Hepatocyte (in vitro differentiated cells): ENCODE data around the gene IRF2BPL. TPM values are rescaled to one million over a fixed set of nuclear protein-coding genes. Genes with fewer than 3 reads are reported as not detected.

Experiments used
- DNase-seq: peaks from one replicate; pipeline ENCODE4 v3.0.0-alpha.2; 2016; ENCODE audit warnings: low spot score
- H2AFZ ChIP-seq: fragments of 200-600 bp; sonication (generic); 2 replicates; pipeline ENCODE4 v1.6.0; 2016; ENCODE audit warnings: antibody characterized with exemption, mild to moderate bottlenecking
- H3K27ac ChIP-seq: fragments of 200-600 bp; sonication (generic); 2 replicates; pipeline ENCODE4 v1.5.1; 2016; ENCODE audit warnings: mild to moderate bottlenecking
- H3K27me3 ChIP-seq: fragments of 200-600 bp; sonication (generic); 2 replicates; pipeline ENCODE4 v1.6.1; 2016
- H3K36me3 ChIP-seq: fragments of 200-600 bp; sonication (generic); replicated peaks from 2 replicates; pipeline ENCODE4 v1.5.1; 2016; ENCODE audit warnings: low read depth; ENCODE audit not compliant: insufficient read depth
- H3K4me1 ChIP-seq: fragments of 200-600 bp; sonication (generic); 2 replicates; pipeline ENCODE4 v1.5.1; 2016; ENCODE audit warnings: mild to moderate bottlenecking, moderate library complexity; ENCODE audit not compliant: insufficient read depth
- H3K4me2 ChIP-seq: fragments of 200-600 bp; sonication (generic); 2 replicates; pipeline ENCODE4 v1.6.0; 2016
- H3K4me3 ChIP-seq: fragments of 200-600 bp; sonication (generic); 2 replicates; pipeline ENCODE4 v1.5.1; 2016; ENCODE audit warnings: mild to moderate bottlenecking
- H3K79me2 ChIP-seq: fragments of 200-600 bp; sonication (generic); 2 replicates; pipeline ENCODE4 v1.6.0; 2017; ENCODE audit warnings: mild to moderate bottlenecking
- H3K9me2 ChIP-seq: fragments of 200-600 bp; sonication (generic); replicated peaks from 2 replicates; pipeline ENCODE4 v1.6.0; 2017; ENCODE audit warnings: mild to moderate bottlenecking; ENCODE audit not compliant: insufficient read depth
- H3K9me3 ChIP-seq: fragments of 200-600 bp; sonication (generic); 2 replicates; pipeline ENCODE4 v1.5.1; 2016; ENCODE audit warnings: low read depth, mild to moderate bottlenecking
- H4K20me1 ChIP-seq: fragments of 200-600 bp; sonication (generic); 2 replicates; pipeline ENCODE4 v1.6.0; 2016; ENCODE audit warnings: mild to moderate bottlenecking; ENCODE audit not compliant: insufficient read depth, poor library complexity, severe bottlenecking
- EZH2 ChIP-seq: fragments of 200-600 bp; sonication (generic); IDR thresholded peaks from 2 replicates; pipeline ENCODE4 v1.6.1; 2016; ENCODE audit warnings: antibody characterized with exemption, mild to moderate bottlenecking, borderline replicate concordance
- EZH2phosphoT487 ChIP-seq: fragments of 200-600 bp; sonication (generic); IDR thresholded peaks from one replicate; pipeline ENCODE4 v1.6.1; 2018; ENCODE audit warnings: antibody characterized with exemption, mild to moderate bottlenecking, low read depth, moderate library complexity; ENCODE audit not compliant: unreplicated experiment, severe bottlenecking
- WGBS: methylation state at CpG from one replicate; pipeline ENCODE4 v1.1.6; 2016; ENCODE audit warnings: low lambda C conversion rate; ENCODE audit errors: missing lambda C conversion rate; 5-methylcytosine and 5-hydroxymethylcytosine counted together
- polyA plus RNA-seq: library from polyadenylated mRNA; unstranded; fragments of >200 nt; fragmentation: Nextera tagmentation; extraction: Ambion mirVana; gene quantifications from 2 replicates; pipeline ENCODE4 v1.2.1, GENCODE V29; 2016
- total RNA-seq: library from RNA; depleted of rRNA; stranded (reverse); fragments of >200 nt; gene quantifications from 2 replicates; pipeline ENCODE4 v1.2.3, GENCODE V29; 2014
- TF ChIP-seq, protein P1 (sequence below): fragments of 200-600 bp; sonication (generic); IDR thresholded peaks from 2 replicates; pipeline ENCODE4 v1.5.1; 2016; ENCODE audit warnings: antibody characterized with exemption, mild to moderate bottlenecking; ENCODE audit not compliant: poor library complexity

Gene IRF2BPL
- total and polyA plus RNA-seq, 2 experiments from 2014 or later: 34.5 to 52.1 TPM

DNA sequence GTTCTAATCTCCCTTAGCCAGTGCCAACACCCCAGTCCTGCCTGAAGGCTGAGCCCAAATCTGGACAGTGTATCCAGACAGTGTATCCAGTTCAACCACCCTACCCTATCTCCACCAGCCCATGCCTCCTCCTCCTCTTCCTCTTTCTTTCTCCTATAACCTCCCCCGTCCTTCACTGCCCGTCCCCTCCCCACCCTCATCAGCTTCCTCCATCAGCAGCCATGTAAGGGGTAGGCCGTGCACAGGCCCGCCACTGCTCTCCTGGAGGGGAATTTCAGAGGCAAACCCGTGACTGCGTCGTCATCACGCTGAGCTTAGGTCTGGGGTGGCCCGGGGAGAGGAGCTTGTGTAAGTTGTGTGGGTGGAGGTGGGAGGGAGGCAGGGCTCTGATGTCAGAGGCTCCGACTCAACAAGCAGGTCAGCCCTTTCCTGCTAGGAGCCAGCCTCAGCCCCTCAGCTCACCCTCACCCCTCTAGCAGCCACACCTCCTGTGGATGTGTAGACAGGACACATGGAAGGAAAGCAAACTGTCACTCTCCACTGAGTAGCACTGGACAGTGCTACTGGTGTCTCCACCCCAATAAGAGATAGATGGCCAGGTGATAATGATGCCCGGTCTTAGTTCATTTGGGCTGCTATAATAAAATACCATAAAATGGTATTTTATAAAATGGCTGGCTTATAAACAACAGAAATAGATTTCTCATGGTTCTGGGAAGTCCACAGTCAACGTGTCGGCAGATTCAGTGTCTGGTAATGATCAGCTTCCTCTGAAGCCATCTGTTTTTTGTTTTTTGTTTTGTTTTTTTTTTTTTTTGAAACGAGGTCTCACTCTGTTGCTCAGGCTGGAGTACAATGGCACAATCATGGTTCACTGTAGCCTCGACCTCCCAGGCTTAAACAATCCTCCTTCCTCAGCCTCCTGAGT lies 50.5 kb downstream of the IRF2BPL start:
- no peaks in the 10 kb centered on the region for H3K9me2 ChIP-seq
- no peaks in the 10 kb centered on the region for H3K79me2 ChIP-seq
- H3K27ac ChIP-seq: peak overlapping the region; percentile 73
- H3K4me2 ChIP-seq: no peak overlapping the region
- no peaks in the 10 kb centered on the region for H3K9me3 ChIP-seq
- TF ChIP-seq EZH2 (no peak), EZH2phosphoT487 (no peak)
- TF ChIP-seq, protein P1, sequence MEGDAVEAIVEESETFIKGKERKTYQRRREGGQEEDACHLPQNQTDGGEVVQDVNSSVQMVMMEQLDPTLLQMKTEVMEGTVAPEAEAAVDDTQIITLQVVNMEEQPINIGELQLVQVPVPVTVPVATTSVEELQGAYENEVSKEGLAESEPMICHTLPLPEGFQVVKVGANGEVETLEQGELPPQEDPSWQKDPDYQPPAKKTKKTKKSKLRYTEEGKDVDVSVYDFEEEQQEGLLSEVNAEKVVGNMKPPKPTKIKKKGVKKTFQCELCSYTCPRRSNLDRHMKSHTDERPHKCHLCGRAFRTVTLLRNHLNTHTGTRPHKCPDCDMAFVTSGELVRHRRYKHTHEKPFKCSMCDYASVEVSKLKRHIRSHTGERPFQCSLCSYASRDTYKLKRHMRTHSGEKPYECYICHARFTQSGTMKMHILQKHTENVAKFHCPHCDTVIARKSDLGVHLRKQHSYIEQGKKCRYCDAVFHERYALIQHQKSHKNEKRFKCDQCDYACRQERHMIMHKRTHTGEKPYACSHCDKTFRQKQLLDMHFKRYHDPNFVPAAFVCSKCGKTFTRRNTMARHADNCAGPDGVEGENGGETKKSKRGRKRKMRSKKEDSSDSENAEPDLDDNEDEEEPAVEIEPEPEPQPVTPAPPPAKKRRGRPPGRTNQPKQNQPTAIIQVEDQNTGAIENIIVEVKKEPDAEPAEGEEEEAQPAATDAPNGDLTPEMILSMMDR: no peak
- H2AFZ ChIP-seq: no peak overlapping the region
- H3K4me3 ChIP-seq: no peak overlapping the region
- 62% methylated on average over 15 of the region's 15 CpGs for WGBS
- no peaks in the 10 kb centered on the region for H3K27me3 ChIP-seq
- peak; percentile 77 for DNase-seq
- no peaks in the 10 kb centered on the region for H3K36me3 ChIP-seq
- no peaks in the 10 kb centered on the region for H3K4me1 ChIP-seq
- no peaks in the 10 kb centered on the region for H4K20me1 ChIP-seq

DNA sequence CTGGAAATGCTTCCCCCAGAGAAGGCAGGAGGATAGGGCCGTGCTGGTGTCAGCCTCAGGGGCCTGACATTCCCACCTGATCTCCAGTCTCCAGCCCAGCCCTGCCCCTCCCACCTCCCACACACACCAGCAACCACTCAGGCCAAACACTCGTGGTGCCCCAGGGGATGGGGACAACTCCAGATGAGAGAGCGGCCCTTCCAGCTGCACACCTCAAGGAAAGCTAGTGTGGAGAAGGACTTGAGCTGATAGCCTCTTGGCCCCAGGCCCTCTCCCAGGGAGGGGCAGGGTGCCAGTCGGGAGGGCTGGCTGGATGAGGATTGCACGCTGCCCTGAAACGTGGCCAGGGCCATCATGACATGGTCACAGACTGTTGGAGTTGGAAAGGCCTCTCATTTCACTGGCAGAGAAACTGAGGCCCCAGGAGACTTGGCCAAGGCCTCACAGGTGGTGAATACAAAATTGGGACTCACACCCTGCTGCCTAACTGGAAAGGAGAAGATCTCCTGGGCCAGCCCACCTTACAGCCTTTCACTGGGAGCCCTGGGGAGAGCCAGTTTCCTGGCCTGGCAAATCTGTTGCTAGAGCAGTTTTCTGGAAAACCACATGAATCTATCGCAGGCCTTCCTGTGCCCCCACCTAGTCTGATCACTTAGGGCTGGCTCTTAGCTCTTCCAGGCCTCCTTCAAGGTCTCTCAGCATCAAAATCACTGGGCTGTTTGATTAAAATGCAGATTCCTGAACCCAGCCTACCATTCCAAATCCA lies 52.1 kb downstream of the IRF2BPL start:
- TF ChIP-seq, protein P1: no peak
- no peak for TF ChIP-seq EZH2
- no peak for TF ChIP-seq EZH2phosphoT487
- no peaks in the 10 kb centered on the region for H3K27me3 ChIP-seq
- WGBS: 74% methylated on average over 7 of the region's 7 CpGs
- no peak for DNase-seq
- H3K36me3 ChIP-seq: no peaks in the 10 kb centered on the region
- peaks cover 2% of the 10 kb centered on the region for H3K4me1 ChIP-seq
- H3K4me3 ChIP-seq: no peak overlapping the region
- no peaks in the 10 kb centered on the region for H3K79me2 ChIP-seq
- no peaks in the 10 kb centered on the region for H4K20me1 ChIP-seq
- no peak overlapping the region for H2AFZ ChIP-seq
- no peak overlapping the region for H3K4me2 ChIP-seq
- H3K9me2 ChIP-seq: no peaks in the 10 kb centered on the region
- no peaks in the 10 kb centered on the region for H3K9me3 ChIP-seq
- no peak overlapping the region for H3K27ac ChIP-seq

DNA sequence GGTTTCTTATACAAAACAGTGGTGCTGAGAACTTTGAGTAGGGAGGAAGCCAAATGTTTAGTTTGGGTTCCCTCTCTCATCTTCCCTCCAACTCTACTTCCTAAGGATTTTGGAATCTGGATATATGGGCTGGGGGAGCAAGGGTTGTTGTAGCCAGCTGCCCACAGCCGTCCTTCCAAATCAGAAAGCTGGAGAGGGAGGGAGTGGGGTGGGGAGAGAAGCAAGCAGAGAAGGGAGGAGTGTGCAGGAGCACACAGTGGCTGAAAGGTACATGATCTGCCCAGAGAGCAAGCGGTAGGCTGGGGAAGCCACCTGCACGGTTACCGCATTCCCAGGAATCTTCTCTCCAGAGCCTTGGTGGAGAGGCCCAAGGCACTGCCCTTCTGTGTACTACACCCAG lies 52.7 kb downstream of the IRF2BPL start:
- Histone ChIP-seq H3K36me3 (no peaks in the 10 kb centered on the region), H3K4me2 (no peak overlapping the region)
- WGBS: 72% methylated on average over 3 of the region's 4 CpGs

More for the DNA sequence above, 52.7 kb downstream of the IRF2BPL start:
- Histone ChIP-seq H4K20me1 (no peaks in the 10 kb centered on the region), H2AFZ (no peak overlapping the region), H3K4me3 (no peak overlapping the region), H3K27ac (no peak overlapping the region), H3K9me3 (no peaks in the 10 kb centered on the region), H3K4me1 (peaks cover 6% of the 10 kb centered on the region), H3K9me2 (no peaks in the 10 kb centered on the region), H3K27me3 (no peaks in the 10 kb centered on the region), H3K79me2 (no peaks in the 10 kb centered on the region)
- no peak for DNase-seq
- no peak for TF ChIP-seq EZH2phosphoT487
- TF ChIP-seq EZH2: no peak
- TF ChIP-seq, protein P1: no peak
